Peyer's patch (tissue), 4 donors: ENCODE results near the gene MPG. TPM values are rescaled to one million over a fixed set of nuclear protein-coding genes. Genes with fewer than 3 reads are reported as not detected.

Experiments
- DNase-seq, 3 donors: peaks; one replicate each; pipeline ENCODE4 v3.0.0-alpha.2; 2017 to 2019
- H3K27ac ChIP-seq, 4 donors: fragments of 200-600 bp; sonication (generic); one replicate each; pipeline ENCODE4 v1.5.1; 2016 to 2019
- H3K27me3 ChIP-seq, 2 donors: fragments of 200-600 bp; sonication (generic); one replicate each; pipeline ENCODE4 v1.5.1; 2019
- H3K36me3 ChIP-seq, 3 donors: fragments of 200-600 bp; sonication (generic); one replicate each; pipeline ENCODE4 v1.5.1; 2016 to 2019
- H3K4me1 ChIP-seq, 4 donors: fragments of 200-600 bp; sonication (generic); one replicate each; pipeline ENCODE4 v1.5.1; 2016 to 2019
- H3K4me3 ChIP-seq, 4 donors: fragments of 200-600 bp; sonication (generic); 1 replicate in 3 of 4; 2 replicates in 1 of 4; pipeline ENCODE4 v1.5.1; 2016 to 2019; ENCODE audit warnings: mild to moderate bottlenecking in 1 of 4
- H3K9me3 ChIP-seq, 4 donors: fragments of 200-600 bp; sonication (generic); one replicate each; pipeline ENCODE4 v1.5.1; 2016 to 2019; ENCODE audit warnings: mild to moderate bottlenecking in 1 of 4
- CTCF ChIP-seq, 6 experiments: fragments of 450-650 bp in 4 of 6; fragments of 200-600 bp in 2 of 6; sonication (generic) in 1 of 6; IDR thresholded peaks; one replicate each; pipeline ENCODE4 v1.5.1; 2017 to 2019; ENCODE audit warnings: antibody characterized with exemption in 6 of 6, mild to moderate bottlenecking in 3 of 6, moderate library complexity in 1 of 6
- POLR2A ChIP-seq, 2 donors: fragments of 450-650 bp; IDR thresholded peaks; one replicate each; pipeline ENCODE4 v1.5.1; 2017; ENCODE audit warnings: antibody characterized with exemption in 2 of 2, mild to moderate bottlenecking in 2 of 2, moderate library complexity in 2 of 2
- total RNA-seq, 4 donors: library from RNA; depleted of rRNA; stranded (reverse); fragments of >200 nt; gene quantifications; one replicate each; pipeline ENCODE4 v1.1.0, GENCODE V29; 2016

The MPG gene
- total RNA-seq, 4 donors from 2014 or later = 21.5 to 63.4 (median 44.7) TPM

- Histone ChIP-seq H3K4me1 (peaks cover 0 to 27% (median 16%) of the 10 kb centered on the region in 4 donors), H3K4me3 (no peak overlapping the region), H3K27ac (peak overlapping the region; percentile 39 to 80 (median 49)), H3K9me3 (no peaks in the 10 kb centered on the region), H3K36me3 (peaks cover 0 to 47% (median 0%) of the 10 kb centered on the region in 3 donors), H3K27me3 (no peaks in the 10 kb centered on the region)
- TF ChIP-seq POLR2A (IDR thresholded peaks at IDR 0.05) = no peak
- no peak for TF ChIP-seq CTCF (IDR thresholded peaks at IDR 0.05)
- peak in 1 of 3 donors; percentile 36 for DNase-seq
These were observed 6.0 kb downstream of the MPG start for GRCh38 chr16:83781-84615.

DNA sequence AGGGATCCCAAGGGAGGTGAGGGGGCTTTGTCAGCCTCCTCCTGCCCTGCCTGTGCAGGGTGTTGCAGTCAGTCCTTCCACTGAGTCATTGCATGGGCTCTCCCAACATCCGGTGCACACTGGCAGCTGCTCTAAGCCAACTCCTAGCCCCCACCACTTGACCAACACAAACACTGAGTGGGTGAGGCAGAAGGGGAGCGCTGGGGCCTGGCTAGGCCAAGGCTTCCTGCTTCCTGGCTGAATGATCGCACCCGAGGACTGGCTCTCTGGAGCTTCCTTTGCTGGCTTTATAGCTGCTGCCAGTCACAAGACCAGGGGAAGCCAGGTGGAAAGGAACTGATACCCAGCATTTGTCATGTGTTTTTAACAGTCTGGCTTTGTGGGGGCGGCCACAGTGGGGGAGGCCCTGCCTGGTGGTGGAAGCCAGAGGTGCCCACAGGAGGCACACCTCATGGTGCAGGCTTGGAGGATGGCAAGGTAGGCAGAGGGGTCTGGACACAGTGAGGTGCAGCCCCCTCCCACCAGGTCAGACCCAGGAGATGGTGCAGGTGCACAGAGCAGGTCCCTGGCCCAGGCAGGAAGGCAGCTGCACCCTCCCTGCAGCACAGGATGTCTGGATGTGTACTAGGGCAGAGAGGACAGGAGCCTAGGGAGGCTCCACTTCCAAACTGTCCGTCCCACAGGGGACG, 6.8 kb downstream of the MPG start:
- Histone ChIP-seq H3K27ac (peak overlapping the region; percentile 39 to 80 (median 49)), H3K27me3 (no peaks in the 10 kb centered on the region), H3K4me3 (no peak overlapping the region), H3K9me3 (no peaks in the 10 kb centered on the region), H3K36me3 (peaks cover 0 to 49% (median 0%) of the 10 kb centered on the region in 3 donors), H3K4me1 (peaks cover 0 to 21% (median 16%) of the 10 kb centered on the region in 4 donors)
- TF ChIP-seq CTCF (IDR thresholded peaks at IDR 0.05) (no peak), POLR2A (IDR thresholded peaks at IDR 0.05) (peak in 1 of 2 donors; percentile 10)
- DNase-seq = peak in 2 of 3 donors; percentile 81

- DNase-seq = no peak
- H3K27ac ChIP-seq = peak overlapping the region in 3 of 4 donors; percentile 45 to 80 (median 53)
- H3K4me3 ChIP-seq = no peak overlapping the region
- peaks cover 0 to 49% (median 0%) of the 10 kb centered on the region in 3 donors for H3K36me3 ChIP-seq
- no peaks in the 10 kb centered on the region for H3K27me3 ChIP-seq
- TF ChIP-seq POLR2A (IDR thresholded peaks at IDR 0.05) = no peak
- H3K9me3 ChIP-seq = no peaks in the 10 kb centered on the region
- H3K4me1 ChIP-seq = peaks cover 0 to 21% (median 16%) of the 10 kb centered on the region in 4 donors
These were observed 7.4 kb downstream of the MPG start for GRCh38 chr16:85407-85782.

DNA sequence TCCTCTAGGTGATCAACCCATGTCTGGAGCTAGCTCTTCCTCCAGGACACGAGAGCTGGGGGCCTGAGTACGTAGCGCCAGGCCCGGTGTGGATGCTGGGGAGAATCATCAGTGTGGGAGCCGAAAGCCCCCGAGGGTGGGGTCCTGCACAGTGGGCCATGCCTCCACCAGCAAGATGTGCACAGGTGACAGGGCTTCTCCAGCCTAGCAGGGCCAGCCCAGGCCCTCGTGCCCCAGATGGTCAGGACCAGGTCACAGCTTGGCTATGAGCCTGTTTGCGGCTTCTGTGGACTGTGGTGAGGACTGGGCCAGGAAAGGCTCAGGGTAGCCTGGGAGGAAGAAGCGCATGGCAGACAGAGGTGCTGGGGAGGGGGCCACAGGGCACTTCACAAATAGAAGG, 7.8 kb downstream of the MPG start:
- Histone ChIP-seq H3K27ac (peak overlapping the region in 1 of 4 donors; percentile 80), H3K9me3 (no peaks in the 10 kb centered on the region), H3K4me3 (no peak overlapping the region), H3K36me3 (peaks cover 0 to 49% (median 0%) of the 10 kb centered on the region in 3 donors), H3K4me1 (peaks cover 0 to 21% (median 16%) of the 10 kb centered on the region in 4 donors), H3K27me3 (no peaks in the 10 kb centered on the region)
- TF ChIP-seq POLR2A (IDR thresholded peaks at IDR 0.05) (no peak), CTCF (IDR thresholded peaks at IDR 0.05) (no peak)
- DNase-seq = no peak

GRCh38 chr16:86483-86952, 8.5 kb downstream of the MPG start:
- Histone ChIP-seq H3K36me3 (peaks cover 0 to 49% (median 0%) of the 10 kb centered on the region in 3 donors), H3K27ac (no peak overlapping the region), H3K4me1 (peaks cover 0 to 21% (median 16%) of the 10 kb centered on the region in 4 donors), H3K4me3 (no peak overlapping the region), H3K27me3 (no peaks in the 10 kb centered on the region), H3K9me3 (no peaks in the 10 kb centered on the region)
- TF ChIP-seq POLR2A (IDR thresholded peaks at IDR 0.05) (no peak), CTCF (IDR thresholded peaks at IDR 0.05) (no peak)
- no peak for DNase-seq
